IPS-15b (cell line): ENCODE data around the gene MCF2L2.

Source experiments
- H3K27me3 ChIP-seq: one replicate; pipeline ENCODE4 v1.6.1; 2013; ENCODE audit warnings: low read length; ENCODE audit not compliant: control insufficient read depth, insufficient read depth
- H3K36me3 ChIP-seq: one replicate; pipeline ENCODE4 v1.6.1; 2013; ENCODE audit warnings: low read length; ENCODE audit not compliant: control insufficient read depth, insufficient read depth
- H3K4me1 ChIP-seq: one replicate; pipeline ENCODE4 v1.6.1; 2013; ENCODE audit warnings: mild to moderate bottlenecking, low read length; ENCODE audit not compliant: control insufficient read depth, insufficient read depth
- H3K4me3 ChIP-seq: one replicate; pipeline ENCODE4 v1.5.1; 2013; ENCODE audit warnings: low read depth, low read length
- H3K9ac ChIP-seq: one replicate; pipeline ENCODE4 v1.6.1; 2013; ENCODE audit warnings: low read depth, mild to moderate bottlenecking, low read length
- H3K9me3 ChIP-seq: one replicate; pipeline ENCODE4 v1.6.1; 2013; ENCODE audit warnings: mild to moderate bottlenecking, low read length; ENCODE audit not compliant: control insufficient read depth, insufficient read depth

The MCF2L2 gene

DNA sequence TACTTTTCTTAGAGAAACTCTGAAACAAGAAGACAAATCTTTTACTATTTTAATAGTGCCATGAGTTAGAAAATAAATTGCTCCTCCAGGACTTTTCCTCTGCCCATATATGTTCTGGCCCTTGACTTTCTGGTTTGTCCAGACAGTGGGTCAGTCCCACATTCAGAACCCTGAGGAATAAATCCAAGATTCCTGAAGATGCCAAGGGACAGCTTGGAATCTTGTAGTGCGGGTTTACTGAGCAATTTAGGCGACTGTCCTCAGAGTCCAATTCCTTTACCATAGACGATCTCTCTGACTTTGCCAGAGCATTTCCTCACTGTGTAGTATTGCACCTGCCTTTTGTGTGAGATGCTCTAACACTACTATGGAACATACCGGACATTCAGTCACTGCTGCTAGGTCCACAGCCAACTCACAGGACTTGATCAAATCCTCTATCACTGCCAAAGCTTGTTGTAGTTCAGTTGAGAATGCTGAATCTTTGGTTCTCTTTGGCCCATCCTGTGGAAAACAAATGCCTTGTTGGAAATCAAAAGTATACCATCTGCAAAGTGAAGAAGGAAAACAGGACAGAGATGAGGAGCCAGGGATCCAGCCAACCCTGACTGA lies 212.7 kb downstream of the MCF2L2 start:
- Histone ChIP-seq H3K4me3 (no peak overlapping the region), H3K36me3 (no peaks in the 10 kb centered on the region), H3K9me3 (no peaks in the 10 kb centered on the region), H3K4me1 (no peaks in the 10 kb centered on the region), H3K9ac (no peak overlapping the region), H3K27me3 (no peaks in the 10 kb centered on the region)

DNA sequence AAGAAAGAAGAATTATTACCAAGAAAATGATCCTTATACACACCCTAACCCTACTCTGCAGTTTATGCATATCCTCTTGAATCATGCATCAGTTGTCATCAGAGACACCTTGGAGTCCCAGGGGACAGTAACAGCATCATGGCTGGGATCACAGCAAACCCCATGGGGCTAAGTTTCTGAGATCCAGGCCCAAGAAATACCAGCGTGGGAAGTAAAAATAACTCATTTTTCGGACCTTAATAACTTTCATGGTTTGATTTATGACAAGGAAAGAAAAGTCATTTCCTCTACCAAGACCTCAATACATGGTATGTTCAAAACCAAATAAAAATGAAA lies 214.2 kb downstream of the MCF2L2 start:
- no peak overlapping the region for H3K4me3 ChIP-seq
- no peaks in the 10 kb centered on the region for H3K36me3 ChIP-seq
- H3K9me3 ChIP-seq: no peaks in the 10 kb centered on the region
- no peaks in the 10 kb centered on the region for H3K27me3 ChIP-seq
- no peaks in the 10 kb centered on the region for H3K4me1 ChIP-seq
- no peak overlapping the region for H3K9ac ChIP-seq

DNA sequence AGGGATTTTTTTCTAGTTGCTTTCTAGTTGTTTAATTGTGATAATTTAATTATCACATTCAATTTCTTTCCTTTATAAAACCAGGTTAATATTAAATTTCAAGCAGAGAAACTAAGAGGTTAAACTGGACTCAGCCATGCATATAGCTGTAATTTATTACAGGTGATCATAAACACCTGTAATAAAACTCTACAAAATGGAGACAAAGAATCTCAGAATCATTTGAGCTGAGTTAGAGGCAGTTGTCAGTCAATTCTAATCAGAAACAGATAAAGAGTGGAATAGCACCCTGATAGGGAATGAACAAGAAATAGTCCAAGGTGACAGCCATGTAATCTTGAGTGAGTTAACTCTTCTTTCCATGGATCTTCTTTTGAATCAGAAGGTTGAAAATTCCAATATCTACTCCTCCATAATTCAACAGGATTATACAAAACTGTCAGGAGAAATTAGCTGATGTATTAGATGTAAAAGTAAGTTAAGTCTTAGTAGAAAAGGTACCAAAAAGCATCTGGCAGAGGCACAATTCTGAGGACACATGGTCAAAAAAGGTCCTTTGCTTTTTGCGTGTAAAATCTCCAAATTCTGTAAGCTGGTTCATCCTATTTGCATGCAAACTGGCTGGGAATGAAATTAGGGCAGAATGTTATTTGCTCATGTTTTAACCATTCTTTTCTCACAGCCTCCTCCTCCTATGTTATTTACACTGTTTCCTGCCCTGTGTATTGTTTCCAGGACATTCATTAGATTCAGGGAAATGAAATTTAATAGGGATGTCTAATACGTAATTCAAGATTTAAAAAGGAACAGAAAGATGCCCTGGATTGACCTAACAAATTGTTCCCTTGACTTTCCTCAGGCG lies 214.8 kb downstream of the MCF2L2 start:
- Histone ChIP-seq H3K4me3 (no peak overlapping the region), H3K9ac (no peak overlapping the region), H3K27me3 (no peaks in the 10 kb centered on the region), H3K36me3 (no peaks in the 10 kb centered on the region), H3K9me3 (no peaks in the 10 kb centered on the region), H3K4me1 (no peaks in the 10 kb centered on the region)

DNA sequence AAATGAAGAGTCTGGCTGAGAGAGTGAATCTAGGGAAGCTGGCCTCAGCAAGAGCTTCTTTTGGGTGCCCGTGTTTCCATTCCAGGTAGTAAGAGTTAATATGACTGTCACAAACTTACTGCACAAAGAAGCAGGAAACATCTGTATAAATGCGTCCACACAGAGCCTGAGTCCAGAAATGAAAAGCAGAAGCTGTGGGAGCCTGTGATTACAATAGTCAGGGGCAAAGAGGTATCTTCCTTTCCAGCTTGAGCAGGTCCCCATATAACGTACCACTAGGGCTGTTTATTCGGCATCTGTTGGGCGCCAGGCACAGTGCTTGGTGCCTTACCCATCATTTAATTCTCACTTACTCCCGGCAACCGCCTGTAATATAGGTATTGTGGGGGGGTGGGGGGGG lies 215.9 kb downstream of the MCF2L2 start:
- Histone ChIP-seq H3K9ac (no peak overlapping the region), H3K36me3 (no peaks in the 10 kb centered on the region), H3K4me1 (no peaks in the 10 kb centered on the region), H3K4me3 (no peak overlapping the region), H3K9me3 (no peaks in the 10 kb centered on the region), H3K27me3 (no peaks in the 10 kb centered on the region)

DNA sequence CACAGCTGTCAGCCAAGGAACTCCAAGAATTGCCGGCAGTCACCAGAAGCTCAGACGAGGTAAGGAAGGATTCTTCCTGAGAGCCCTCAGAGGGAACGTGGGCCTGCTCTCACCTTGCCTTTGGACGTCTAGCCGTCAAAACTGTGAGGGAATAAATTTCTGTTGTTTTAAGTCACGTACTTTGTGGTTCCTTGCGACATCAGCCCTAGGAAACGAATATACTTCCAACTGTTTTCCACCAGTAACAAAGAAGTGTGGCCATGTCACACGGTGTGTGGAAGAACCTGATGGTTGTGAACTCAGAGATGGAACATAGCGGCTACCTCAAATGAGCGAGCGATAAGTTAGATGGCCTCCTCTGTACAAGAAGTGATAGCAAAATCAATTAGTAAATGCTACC lies 216.3 kb downstream of the MCF2L2 start:
- Histone ChIP-seq H3K4me1 (no peaks in the 10 kb centered on the region), H3K9ac (no peak overlapping the region), H3K9me3 (no peaks in the 10 kb centered on the region), H3K36me3 (no peaks in the 10 kb centered on the region), H3K27me3 (no peaks in the 10 kb centered on the region), H3K4me3 (no peak overlapping the region)

DNA sequence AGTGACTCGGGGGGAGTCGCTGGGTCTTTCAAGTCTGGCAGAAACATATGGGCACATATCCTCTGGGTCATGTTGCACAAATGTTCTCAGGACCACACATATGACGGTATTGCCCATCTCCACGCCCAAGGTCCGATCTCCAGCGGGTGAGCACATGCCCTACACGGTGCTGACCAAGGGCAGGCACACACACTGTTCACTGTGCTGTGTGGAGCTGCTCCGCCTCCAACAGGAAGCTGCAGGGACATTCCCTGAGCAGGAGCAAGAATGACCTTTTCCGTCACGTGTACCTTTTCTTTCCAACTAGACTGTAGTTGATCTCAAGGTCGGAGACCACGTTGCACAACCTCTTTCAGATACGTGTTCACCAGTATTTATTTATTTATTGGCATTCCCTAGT lies 217.1 kb downstream of the MCF2L2 start:
- Histone ChIP-seq H3K36me3 (no peaks in the 10 kb centered on the region), H3K9me3 (no peaks in the 10 kb centered on the region), H3K4me3 (no peak overlapping the region), H3K27me3 (no peaks in the 10 kb centered on the region), H3K9ac (no peak overlapping the region), H3K4me1 (no peaks in the 10 kb centered on the region)

DNA sequence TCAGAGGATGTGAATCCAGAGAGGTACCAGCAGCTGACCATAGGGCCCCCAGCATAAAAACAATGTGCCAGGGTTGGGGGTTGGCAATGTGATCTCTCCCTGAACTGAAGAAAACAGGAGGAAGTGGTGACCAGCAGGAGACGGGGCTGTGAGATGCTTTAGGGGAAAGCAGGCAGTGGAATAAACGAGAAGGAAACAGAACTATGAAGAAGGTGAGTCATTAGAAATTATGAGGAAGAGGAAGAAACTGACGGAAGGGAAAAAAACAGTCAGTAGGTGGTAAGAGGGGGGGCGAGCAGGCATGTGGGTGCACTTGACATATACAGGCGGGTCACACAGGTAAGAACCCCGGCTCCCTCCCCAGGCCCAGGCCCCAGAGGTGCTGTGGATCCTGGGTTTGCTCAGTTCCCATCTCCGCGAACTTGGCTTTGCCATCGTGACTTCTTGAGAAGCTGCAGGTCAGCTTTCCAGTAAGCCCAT lies 217.5 kb downstream of the MCF2L2 start:
- H3K4me1 ChIP-seq: no peaks in the 10 kb centered on the region
- H3K9ac ChIP-seq: no peak overlapping the region
- H3K36me3 ChIP-seq: no peaks in the 10 kb centered on the region
- no peaks in the 10 kb centered on the region for H3K9me3 ChIP-seq
- H3K27me3 ChIP-seq: no peaks in the 10 kb centered on the region
- H3K4me3 ChIP-seq: no peak overlapping the region

DNA sequence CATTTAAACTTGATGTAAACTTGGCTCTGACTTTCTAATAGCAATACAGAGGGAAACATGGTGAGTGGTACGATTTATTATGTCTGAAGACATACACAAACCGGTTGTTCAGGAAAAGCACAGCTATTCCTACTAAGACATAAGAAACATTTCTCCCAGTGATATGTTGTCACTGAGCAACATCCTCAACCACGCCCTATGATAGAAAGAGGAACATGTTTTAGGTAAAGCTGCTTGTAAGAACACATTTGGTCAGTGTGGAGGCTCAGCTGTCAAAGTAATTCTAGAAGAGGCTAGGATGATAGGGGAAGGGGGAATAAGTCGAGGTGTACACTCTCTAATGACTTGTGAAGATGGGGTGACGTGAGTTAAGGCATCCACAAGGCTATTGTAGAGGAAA lies 218.1 kb downstream of the MCF2L2 start:
- no peaks in the 10 kb centered on the region for H3K4me1 ChIP-seq
- H3K36me3 ChIP-seq: no peaks in the 10 kb centered on the region
- H3K9me3 ChIP-seq: no peaks in the 10 kb centered on the region
- H3K27me3 ChIP-seq: no peaks in the 10 kb centered on the region
- H3K9ac ChIP-seq: no peak overlapping the region
- no peak overlapping the region for H3K4me3 ChIP-seq

DNA sequence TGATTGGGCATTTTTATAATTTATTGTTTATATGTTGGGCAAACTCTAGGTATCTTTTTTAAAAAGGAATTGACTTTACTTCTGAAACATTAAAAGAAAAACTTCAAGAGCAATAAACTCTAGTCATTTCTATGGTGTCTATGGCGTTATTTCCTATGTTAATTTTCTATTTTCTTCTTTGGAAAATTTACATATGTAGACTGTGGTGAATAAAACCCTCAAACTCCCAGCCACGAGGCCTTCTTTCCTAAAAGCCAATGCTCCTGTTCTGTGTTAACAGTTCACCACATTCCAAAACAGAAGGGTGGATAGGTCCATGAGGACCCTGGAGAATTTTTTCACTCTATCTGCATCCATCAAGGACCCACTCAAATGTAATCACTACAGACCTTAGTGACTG lies 219.6 kb downstream of the MCF2L2 start:
- H3K36me3 ChIP-seq: no peaks in the 10 kb centered on the region
- H3K27me3 ChIP-seq: no peaks in the 10 kb centered on the region
- H3K9me3 ChIP-seq: no peaks in the 10 kb centered on the region
- H3K4me3 ChIP-seq: no peak overlapping the region
- H3K4me1 ChIP-seq: no peaks in the 10 kb centered on the region
- no peak overlapping the region for H3K9ac ChIP-seq

DNA sequence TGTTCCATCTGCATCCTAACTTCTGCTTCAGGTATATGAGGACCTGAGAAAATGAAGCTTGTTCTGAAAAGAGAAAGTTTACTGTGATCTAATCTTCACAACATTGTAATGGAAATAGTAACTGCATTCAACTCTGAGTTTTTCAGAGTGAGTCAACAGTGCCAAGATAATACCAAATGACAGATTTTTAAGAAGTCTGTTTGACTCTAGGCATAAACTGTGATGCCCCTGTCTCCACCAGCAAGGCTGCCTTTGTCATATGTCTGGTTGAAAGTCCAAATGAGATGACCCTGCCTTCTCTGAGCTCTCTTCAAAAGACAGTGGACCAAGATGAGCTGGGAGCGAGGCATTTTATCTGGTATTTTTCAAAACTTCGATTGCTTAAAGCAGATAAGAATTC lies 220.2 kb downstream of the MCF2L2 start:
- no peaks in the 10 kb centered on the region for H3K27me3 ChIP-seq
- no peaks in the 10 kb centered on the region for H3K4me1 ChIP-seq
- H3K4me3 ChIP-seq: no peak overlapping the region
- H3K9ac ChIP-seq: no peak overlapping the region
- no peaks in the 10 kb centered on the region for H3K9me3 ChIP-seq
- H3K36me3 ChIP-seq: no peaks in the 10 kb centered on the region

DNA sequence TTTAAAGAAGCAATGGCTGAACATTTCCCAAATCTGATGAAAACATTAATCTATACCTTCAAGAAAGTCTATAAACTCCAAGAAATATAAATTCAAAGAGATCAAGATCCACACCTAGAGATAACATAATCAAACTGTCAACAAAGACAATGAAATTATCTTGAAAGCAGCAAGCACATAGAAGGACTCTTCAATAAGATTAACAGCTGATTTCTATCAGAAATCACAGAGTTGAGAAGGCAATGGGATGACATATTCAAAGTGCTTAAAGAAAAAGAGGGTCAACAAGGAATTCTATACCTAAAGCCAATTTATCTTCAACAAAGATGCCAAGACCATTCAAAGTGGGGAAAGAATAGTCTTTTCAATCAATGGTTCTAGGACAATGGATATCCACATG lies 224.7 kb downstream of the MCF2L2 start:
- no peak overlapping the region for H3K4me3 ChIP-seq
- no peaks in the 10 kb centered on the region for H3K36me3 ChIP-seq
- no peaks in the 10 kb centered on the region for H3K4me1 ChIP-seq
- no peaks in the 10 kb centered on the region for H3K9me3 ChIP-seq
- H3K27me3 ChIP-seq: no peaks in the 10 kb centered on the region
- no peak overlapping the region for H3K9ac ChIP-seq

DNA sequence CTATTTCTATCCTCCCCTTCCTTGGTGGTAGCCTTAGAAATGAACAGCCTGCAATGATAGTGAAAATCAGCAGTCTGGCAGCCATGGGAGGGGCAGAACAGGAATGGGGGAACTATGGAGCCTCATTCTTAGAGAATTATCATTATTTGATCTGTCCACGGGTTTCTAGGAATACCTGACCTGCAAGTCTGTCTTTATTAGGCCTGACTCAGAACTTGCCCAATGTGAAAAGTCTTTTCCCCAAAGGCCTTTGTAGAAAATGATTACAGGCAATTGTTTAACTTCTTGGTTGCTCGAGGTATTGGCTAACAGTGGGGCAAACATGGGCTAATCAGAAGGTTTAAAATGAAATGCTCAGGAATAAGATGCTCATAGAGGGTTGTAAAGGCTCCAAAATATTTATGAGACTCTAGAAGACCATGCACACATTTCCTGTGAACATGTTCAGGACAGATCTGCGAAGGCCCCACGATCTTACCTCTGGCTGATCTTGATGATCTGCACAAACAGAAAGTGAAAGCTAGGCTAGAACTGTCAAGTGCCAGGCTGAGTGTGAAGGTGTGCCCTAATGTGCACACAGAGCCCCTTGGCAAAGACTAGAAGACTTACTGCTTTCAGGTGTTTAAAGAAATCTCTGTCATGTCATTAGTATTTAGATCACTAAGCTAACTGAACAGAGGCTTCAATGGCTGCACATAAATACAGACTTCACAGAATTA lies 226.3 kb downstream of the MCF2L2 start:
- H3K36me3 ChIP-seq: no peaks in the 10 kb centered on the region
- H3K9ac ChIP-seq: no peak overlapping the region
- H3K4me3 ChIP-seq: no peak overlapping the region
- no peaks in the 10 kb centered on the region for H3K4me1 ChIP-seq
- H3K9me3 ChIP-seq: no peaks in the 10 kb centered on the region
- H3K27me3 ChIP-seq: no peaks in the 10 kb centered on the region
